Peyer's patch (tissue), 4 donors: ENCODE data around the gene MMP11. TPM values are rescaled to one million over a fixed set of nuclear protein-coding genes. Genes with fewer than 3 reads are reported as not detected.

Source experiments
- DNase-seq, 3 donors: peaks; one replicate each; pipeline ENCODE4 v3.0.0-alpha.2; 2017 to 2019
- H3K27ac ChIP-seq, 4 donors: fragments of 200-600 bp; sonication (generic); one replicate each; pipeline ENCODE4 v1.5.1; 2016 to 2019
- H3K27me3 ChIP-seq, 2 donors: fragments of 200-600 bp; sonication (generic); one replicate each; pipeline ENCODE4 v1.5.1; 2019
- H3K36me3 ChIP-seq, 3 donors: fragments of 200-600 bp; sonication (generic); one replicate each; pipeline ENCODE4 v1.5.1; 2016 to 2019
- H3K4me1 ChIP-seq, 4 donors: fragments of 200-600 bp; sonication (generic); one replicate each; pipeline ENCODE4 v1.5.1; 2016 to 2019
- H3K4me3 ChIP-seq, 4 donors: fragments of 200-600 bp; sonication (generic); 1 replicate in 3 of 4; 2 replicates in 1 of 4; pipeline ENCODE4 v1.5.1; 2016 to 2019; ENCODE audit warnings: mild to moderate bottlenecking in 1 of 4
- H3K9me3 ChIP-seq, 4 donors: fragments of 200-600 bp; sonication (generic); one replicate each; pipeline ENCODE4 v1.5.1; 2016 to 2019; ENCODE audit warnings: mild to moderate bottlenecking in 1 of 4
- CTCF ChIP-seq, 6 experiments: fragments of 450-650 bp in 4 of 6; fragments of 200-600 bp in 2 of 6; sonication (generic) in 1 of 6; IDR thresholded peaks; one replicate each; pipeline ENCODE4 v1.5.1; 2017 to 2019; ENCODE audit warnings: antibody characterized with exemption in 6 of 6, mild to moderate bottlenecking in 3 of 6, moderate library complexity in 1 of 6
- POLR2A ChIP-seq, 2 donors: fragments of 450-650 bp; IDR thresholded peaks; one replicate each; pipeline ENCODE4 v1.5.1; 2017; ENCODE audit warnings: antibody characterized with exemption in 2 of 2, mild to moderate bottlenecking in 2 of 2, moderate library complexity in 2 of 2
- total RNA-seq, 4 donors: library from RNA; depleted of rRNA; stranded (reverse); fragments of >200 nt; gene quantifications; one replicate each; pipeline ENCODE4 v1.1.0, GENCODE V29; 2016

The MMP11 gene
- total RNA-seq, 4 donors from 2014 or later = 2.9 to 19.5 (median 13.7) TPM

GRCh38 chr22:23754980-23755636, 17.5 kb upstream of the MMP11 start:
- Histone ChIP-seq H3K27ac (peak overlapping the region in 1 of 4 donors; percentile 84), H3K27me3 (no peaks in the 10 kb centered on the region), H3K4me3 (no peak overlapping the region), H3K9me3 (no peaks in the 10 kb centered on the region), H3K36me3 (no peaks in the 10 kb centered on the region), H3K4me1 (peaks cover 0 to 9% (median 2%) of the 10 kb centered on the region in 4 donors)
- TF ChIP-seq POLR2A (IDR thresholded peaks at IDR 0.05) (no peak), CTCF (IDR thresholded peaks at IDR 0.05) (no peak)
- no peak for DNase-seq

GRCh38 chr22:23755711-23756110, 16.9 kb upstream of the MMP11 start:
- Histone ChIP-seq H3K27me3 (no peaks in the 10 kb centered on the region), H3K36me3 (no peaks in the 10 kb centered on the region), H3K4me1 (peaks cover 0 to 5% (median under 1%) of the 10 kb centered on the region in 4 donors), H3K9me3 (no peaks in the 10 kb centered on the region), H3K27ac (peak overlapping the region in 1 of 4 donors; percentile 84), H3K4me3 (no peak overlapping the region)
- no peak for DNase-seq
- TF ChIP-seq POLR2A (IDR thresholded peaks at IDR 0.05) (no peak), CTCF (IDR thresholded peaks at IDR 0.05) (no peak)

DNA sequence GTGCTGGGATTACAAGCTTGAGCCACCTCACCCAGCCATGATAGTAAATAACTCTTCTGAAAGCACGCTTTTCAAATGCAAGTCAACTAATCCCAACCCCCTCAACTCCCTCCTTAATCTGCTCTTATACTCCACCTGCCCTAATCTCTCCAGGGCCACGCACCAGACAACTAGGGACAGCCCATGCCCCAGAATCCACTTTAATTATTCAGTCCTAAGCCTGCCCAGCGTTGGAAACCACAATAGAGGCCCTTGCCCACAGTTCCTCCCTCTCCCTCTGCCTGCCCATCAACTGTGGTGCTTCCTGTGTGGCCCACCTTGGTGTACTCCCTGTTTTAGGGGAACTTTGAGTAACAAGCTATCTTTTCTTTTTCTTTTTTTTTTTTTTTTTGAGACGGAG, 15.8 kb upstream of the MMP11 start:
- DNase-seq = no peak
- H3K27me3 ChIP-seq = no peaks in the 10 kb centered on the region
- no peak overlapping the region for H3K4me3 ChIP-seq
- H3K27ac ChIP-seq = no peak overlapping the region
- H3K4me1 ChIP-seq = peaks cover 0 to under 1% (median 0%) of the 10 kb centered on the region in 4 donors
- TF ChIP-seq CTCF (IDR thresholded peaks at IDR 0.05) (no peak), POLR2A (IDR thresholded peaks at IDR 0.05) (no peak)
- H3K9me3 ChIP-seq = no peaks in the 10 kb centered on the region
- no peaks in the 10 kb centered on the region for H3K36me3 ChIP-seq

DNA sequence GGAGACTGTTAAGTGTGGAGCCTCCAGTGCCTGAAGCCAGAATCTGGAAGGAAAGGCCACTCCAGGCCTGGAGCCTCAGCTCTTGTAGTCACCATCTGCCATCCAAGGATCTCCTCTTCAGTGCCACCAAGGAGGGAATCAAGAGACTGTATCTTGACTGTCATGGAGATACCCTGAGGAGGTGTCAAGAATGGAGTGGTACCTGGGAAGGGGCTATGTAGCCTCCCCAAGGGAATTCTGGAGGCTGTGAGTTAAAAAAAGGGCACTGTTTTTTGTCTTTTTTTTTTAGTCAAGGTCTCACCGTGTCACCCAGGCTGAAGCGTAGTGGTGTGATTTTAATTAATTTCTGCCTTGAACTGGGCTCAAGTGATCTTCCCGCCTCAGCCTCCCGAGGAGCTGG, 13.1 kb upstream of the MMP11 start:
- H3K27me3 ChIP-seq = no peaks in the 10 kb centered on the region
- no peak overlapping the region for H3K27ac ChIP-seq

GRCh38 chr22:23760056-23760455, 12.6 kb upstream of the MMP11 start:
- Histone ChIP-seq H3K36me3 (peaks cover 0 to 7% (median 0%) of the 10 kb centered on the region in 3 donors), H3K27ac (no peak overlapping the region), H3K9me3 (no peaks in the 10 kb centered on the region), H3K4me1 (peaks cover 0 to 21% (median 11%) of the 10 kb centered on the region in 4 donors), H3K4me3 (no peak overlapping the region), H3K27me3 (no peaks in the 10 kb centered on the region)
- DNase-seq = no peak
- TF ChIP-seq CTCF (IDR thresholded peaks at IDR 0.05) = no peak
- TF ChIP-seq POLR2A (IDR thresholded peaks at IDR 0.05) = no peak

More for the DNA sequence above, 13.1 kb upstream of the MMP11 start:
- no peak for DNase-seq
- Histone ChIP-seq H3K4me3 (no peak overlapping the region), H3K36me3 (peaks cover 0 to 3% (median 0%) of the 10 kb centered on the region in 3 donors), H3K4me1 (peaks cover 0 to 18% (median 11%) of the 10 kb centered on the region in 4 donors), H3K9me3 (no peaks in the 10 kb centered on the region)
- TF ChIP-seq POLR2A (IDR thresholded peaks at IDR 0.05) (no peak), CTCF (IDR thresholded peaks at IDR 0.05) (no peak)
